Inferior parietal cortex (tissue), 1 donor: Measurements from ENCODE around the gene TOX2.

Experiments used
- DNase-seq: peaks from one replicate; pipeline ENCODE4 v3.0.0-alpha.2; 2016; ENCODE audit errors: extremely low spot score

TOX2 gene

DNA sequence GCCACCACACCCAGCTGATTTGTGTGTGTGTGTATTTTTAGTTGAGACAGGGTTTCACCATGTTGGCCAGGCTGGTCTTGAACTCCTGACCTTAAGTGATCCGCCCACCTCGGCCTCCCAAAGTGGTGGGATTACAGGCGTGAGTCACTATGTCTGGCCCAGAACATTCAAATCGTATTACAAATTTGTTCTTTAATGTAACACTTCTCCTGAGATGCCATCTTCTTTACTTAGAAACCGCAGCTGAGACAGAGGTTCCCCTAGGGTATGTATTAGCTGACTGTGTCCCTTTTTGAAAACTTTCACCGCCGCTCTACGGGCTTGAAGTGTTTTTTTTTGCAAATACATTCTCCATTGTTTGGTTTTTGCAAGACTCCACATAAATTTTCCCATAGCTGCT lies 62.6 kb downstream of the TOX2 start:
- DNase-seq = no peak

DNA sequence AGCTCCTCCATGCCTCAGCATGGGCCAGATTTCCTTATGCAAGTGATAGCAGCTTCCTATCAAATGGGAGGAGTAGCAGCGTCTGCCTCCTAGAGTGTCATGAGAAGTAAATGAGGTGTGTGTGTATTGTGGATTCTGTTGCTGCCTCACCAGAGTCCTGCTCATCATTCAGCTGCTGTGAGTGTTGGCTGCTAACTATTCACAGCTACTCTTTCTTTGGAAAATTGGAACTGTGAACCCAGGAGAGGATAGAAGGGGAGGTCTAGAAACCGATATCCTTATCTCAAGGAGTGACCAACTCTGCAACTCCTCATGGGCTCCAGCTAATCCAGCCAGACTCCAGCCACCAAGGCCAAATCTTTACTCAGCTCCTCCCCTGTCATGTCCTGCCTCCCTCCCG lies 63.3 kb downstream of the TOX2 start:
- DNase-seq = no peak

- DNase-seq = no peak
These were observed 65.0 kb downstream of the TOX2 start for GRCh38 chr20:43979576-43980105.

DNA sequence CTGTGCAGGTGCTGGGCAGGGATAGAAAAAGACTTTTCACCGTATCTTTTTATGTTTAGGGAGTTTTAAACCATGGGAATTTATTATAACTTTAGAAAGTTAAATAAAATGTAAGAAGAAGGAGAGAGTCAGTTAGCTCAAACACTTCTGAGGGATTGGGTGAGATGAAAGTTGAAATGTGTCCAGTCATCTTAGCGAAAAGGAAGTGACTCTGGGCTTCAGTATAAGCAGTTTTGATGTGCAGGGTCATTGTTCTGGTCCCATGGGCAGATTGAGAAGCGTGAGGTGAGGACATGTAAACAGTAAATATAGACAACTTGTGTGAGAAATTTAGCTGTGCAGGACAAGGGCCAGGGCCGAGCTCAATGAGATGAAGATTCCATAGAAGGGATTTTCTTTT lies 66.9 kb downstream of the TOX2 start:
- no peak for DNase-seq

- no peak for DNase-seq
These were observed 67.4 kb downstream of the TOX2 start for GRCh38 chr20:43982016-43982415.

- no peak for DNase-seq
These were observed 68.2 kb downstream of the TOX2 start for GRCh38 chr20:43982886-43983285.

GRCh38 chr20:43983359-43983758 lies 68.7 kb downstream of the TOX2 start:
- DNase-seq = no peak

GRCh38 chr20:43983904-43984361 lies 69.3 kb downstream of the TOX2 start:
- DNase-seq = no peak

- DNase-seq = no peak
These were observed 69.9 kb downstream of the TOX2 start for GRCh38 chr20:43984587-43984986.

GRCh38 chr20:43985121-43985520 lies 70.5 kb downstream of the TOX2 start:
- no peak for DNase-seq

DNA sequence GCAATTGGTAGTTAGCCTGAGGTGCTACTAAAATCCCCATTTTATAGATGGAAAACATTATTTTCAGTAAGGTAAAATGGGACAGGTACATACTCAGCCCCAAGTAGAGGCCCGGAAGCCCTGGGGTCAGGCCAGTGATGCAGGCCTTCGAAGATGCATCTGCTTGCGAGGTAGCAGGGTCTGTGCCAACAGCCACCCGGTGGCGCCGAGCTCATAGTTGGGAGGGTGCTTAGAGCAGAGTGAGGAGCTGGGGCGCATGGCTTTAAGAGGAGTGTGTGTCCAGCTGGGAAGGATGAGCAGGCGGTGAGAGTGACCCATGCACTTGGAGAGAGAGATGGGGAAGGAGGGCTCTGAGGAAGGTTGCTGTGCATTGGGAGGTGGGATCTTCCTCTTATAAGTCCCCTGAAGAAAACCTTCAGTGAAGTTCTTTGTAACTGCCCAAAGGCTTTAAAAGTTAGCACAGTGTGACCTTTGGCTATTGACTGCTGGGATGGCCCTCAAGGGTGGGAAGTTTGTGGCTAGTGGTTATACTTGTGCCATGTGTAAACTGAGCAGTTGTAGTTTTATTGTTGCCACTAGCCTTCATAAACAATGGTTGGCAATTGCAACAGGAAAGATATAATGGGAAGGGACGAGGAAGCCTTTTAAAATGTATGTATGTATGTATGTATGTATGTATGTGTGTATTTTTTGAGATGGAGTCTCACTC lies 71.1 kb downstream of the TOX2 start:
- DNase-seq = no peak

DNA sequence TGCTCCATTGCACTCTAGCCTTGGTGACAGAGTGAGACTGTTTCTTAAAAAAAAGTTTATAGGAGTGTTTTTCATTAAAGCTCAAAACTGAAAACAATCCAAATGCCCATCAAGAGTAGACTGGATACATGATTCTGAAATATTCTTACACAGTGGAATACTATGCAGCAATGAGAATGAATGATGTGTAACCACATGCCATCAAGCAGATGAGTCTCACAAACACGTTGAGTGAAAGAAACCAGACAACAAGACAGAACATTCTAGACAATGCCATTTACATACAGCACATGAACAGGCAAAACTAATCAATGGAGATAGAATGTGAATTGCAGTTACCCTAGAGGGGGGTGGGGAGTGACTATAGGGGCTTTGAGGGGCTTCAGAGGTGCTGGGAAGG lies 72.4 kb downstream of the TOX2 start:
- DNase-seq = no peak

- no peak for DNase-seq
These were observed 72.9 kb downstream of the TOX2 start for GRCh38 chr20:43987531-43987930.

- DNase-seq = no peak
These were observed 73.8 kb downstream of the TOX2 start for GRCh38 chr20:43988451-43988850.

GRCh38 chr20:43988867-43989266 lies 74.2 kb downstream of the TOX2 start:
- no peak for DNase-seq

- no peak for DNase-seq
These were observed 76.6 kb downstream of the TOX2 start for GRCh38 chr20:43991261-43991660.

DNA sequence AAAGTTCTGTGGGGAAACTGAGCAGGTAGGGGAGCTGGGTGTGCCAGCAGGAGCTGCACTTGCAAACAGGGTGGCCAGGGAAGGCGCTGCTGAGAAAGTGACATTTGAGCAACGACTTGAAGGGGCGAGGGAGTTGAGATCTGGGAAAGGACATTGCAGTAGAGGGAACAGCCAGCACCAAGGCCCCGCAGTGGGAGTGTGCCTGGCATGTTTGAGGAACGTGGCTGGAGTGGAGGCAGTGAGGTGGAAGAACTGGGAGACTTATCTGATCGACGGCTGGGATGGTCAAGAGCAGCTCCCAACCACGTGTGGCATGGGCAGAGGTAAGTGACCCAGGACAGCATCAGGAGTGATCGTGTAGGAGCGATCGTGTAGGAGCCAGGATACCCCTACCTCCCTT lies 77.3 kb downstream of the TOX2 start:
- no peak for DNase-seq

DNA sequence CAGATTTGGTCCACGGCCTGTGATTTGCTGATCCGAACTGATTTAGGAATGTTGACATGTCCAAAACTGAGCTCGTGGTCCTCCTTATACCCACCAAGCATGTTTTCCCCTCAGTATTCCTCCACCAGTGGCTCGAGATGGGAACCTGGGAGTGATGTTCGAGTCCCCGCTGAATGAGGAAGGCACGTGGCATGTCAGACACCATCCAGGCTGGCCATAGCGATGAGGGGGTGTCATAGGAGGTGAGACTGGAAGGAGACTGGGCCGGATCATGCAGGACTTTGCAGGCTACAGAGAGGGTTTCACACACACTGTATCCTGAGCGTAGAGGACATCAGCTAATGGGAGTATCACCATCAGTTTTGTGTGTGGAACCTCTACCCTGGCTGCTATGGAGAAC lies 78.2 kb downstream of the TOX2 start:
- DNase-seq = no peak

DNA sequence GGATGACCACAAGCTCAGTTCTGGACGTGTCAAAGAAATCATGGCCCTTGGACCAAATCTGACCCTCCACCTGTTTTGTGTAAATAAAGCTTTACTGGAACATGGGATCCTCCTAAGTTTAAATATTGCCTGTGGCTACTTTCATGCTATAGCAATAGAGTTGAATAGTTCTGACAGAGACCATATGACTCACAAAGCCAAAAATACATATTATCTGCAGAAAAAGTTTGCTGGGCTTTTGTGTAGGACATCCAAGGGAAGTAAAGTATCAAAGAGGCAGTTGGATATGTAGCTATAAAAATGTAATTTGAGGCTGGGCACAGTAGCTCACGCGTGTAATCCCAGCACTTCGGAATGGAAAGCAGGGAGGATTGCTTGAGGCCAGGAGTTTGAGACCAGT lies 78.9 kb downstream of the TOX2 start:
- no peak for DNase-seq

- DNase-seq = no peak
These were observed 79.9 kb downstream of the TOX2 start for GRCh38 chr20:43994486-43995100.

GRCh38 chr20:43995645-43996044 lies 81.0 kb downstream of the TOX2 start:
- no peak for DNase-seq

DNA sequence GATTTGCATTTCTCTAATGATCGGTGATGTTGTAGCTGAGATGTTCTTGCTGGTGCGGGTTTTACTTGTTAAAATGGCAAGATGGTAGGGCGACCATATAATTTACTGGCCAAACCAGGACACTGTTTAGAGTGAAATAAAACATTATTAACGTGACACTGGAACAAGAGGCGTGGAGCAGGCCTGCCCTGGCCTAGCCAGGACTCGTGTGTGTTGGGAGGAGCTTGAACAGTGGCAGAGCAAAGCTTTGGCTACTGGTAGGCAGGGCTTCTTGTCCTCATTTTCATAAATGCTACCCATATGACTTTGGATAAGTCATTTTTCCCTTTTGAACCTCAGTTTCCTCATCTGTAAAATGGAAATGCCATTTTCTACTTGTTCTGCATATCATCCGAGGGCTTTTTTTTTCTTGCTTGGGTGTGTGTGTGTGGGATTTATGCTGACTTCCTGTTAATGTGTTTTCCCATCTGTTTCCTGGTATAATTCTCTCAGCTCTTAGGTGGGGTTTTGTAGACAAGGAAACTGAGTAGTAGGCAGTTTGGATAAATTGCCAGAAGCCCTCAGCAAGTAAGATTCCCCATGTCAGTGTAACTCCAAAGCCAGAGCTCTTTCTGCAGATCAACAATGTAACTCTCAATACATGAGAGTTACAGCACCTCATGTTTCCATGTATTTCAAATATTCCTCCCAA lies 81.7 kb downstream of the TOX2 start:
- DNase-seq = no peak

GRCh38 chr20:43999848-44000247 lies 85.2 kb downstream of the TOX2 start:
- no peak for DNase-seq
